ENCODE results near the gene CARF. TPM values are rescaled to one million over a fixed set of nuclear protein-coding genes. Genes with fewer than 3 reads are reported as not detected.
A peak's percentile ranks its signal among the peaks of the same experiment; 100 is the strongest.

CARF gene
- total and polyA plus RNA-seq, 2 of the 13 experiments (the other 11 are each of a cell fraction or from before 2014, with no cell fraction given) = 3.0 to 5.4 TPM

DNA sequence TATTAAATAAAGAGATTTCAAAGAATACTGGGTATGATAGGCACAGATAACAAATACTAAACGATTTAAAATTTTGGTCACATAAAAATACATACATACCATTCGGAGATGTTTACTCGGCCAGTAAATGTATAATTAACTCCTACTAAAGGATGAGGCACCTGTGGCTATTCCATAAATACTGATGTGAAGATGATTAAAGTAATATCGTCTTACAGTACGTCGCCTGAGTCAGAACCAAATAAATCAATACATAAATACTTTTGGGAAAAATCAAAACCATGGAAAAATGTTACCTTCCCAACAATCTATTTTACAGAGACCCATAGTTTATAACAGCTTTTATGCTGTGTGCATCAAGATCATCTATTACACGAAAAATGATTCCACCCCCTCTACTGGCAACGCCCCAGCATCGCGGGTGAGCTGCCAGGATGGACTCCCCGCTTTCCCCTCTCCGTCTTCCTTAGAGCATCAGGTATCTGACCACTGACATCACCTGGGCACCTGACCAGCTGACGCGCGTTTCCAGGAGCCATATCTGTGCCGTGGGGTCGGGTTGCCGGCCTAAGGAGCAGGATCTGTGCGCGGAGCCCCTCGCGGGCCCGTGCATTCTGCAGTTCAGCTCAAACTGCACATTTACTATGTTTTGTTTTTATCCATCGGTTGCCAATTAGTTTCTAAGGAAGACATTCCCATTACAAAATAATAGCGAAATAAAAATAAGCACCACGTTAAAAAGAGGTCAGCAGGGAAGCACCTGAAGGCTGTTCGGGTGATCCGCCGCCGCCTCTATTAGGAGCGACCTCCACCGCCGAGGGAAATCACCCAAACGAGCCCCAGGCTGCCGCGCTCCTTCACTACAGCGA is 41.4 kb upstream of the CARF start (continued):
- TF ChIP-seq, protein P1, sequence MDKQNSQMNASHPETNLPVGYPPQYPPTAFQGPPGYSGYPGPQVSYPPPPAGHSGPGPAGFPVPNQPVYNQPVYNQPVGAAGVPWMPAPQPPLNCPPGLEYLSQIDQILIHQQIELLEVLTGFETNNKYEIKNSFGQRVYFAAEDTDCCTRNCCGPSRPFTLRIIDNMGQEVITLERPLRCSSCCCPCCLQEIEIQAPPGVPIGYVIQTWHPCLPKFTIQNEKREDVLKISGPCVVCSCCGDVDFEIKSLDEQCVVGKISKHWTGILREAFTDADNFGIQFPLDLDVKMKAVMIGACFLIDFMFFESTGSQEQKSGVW (CRISPR knock-in tag; IDR thresholded peaks at IDR 0.05; ENCODE audit: borderline replicate concordance) = no peak
- TF ChIP-seq ZNF362 (CRISPR knock-in tag; IDR thresholded peaks at IDR 0.05; ENCODE audit: borderline replicate concordance) (no peak), TOPORS (CRISPR knock-in tag; IDR thresholded peaks at IDR 0.05) (peak; percentile 61; the same call in 1 of the 2 replicates), ATRX (CRISPR knock-in tag; IDR thresholded peaks at IDR 0.05; ENCODE audit: borderline replicate concordance) (no peak), NRL (CRISPR knock-in tag; IDR thresholded peaks at IDR 0.05; ENCODE audit: borderline replicate concordance) (no peak), ZNF562 (CRISPR knock-in tag; IDR thresholded peaks at IDR 0.05; ENCODE audit: borderline replicate concordance) (no peak), ZNF558 (CRISPR knock-in tag; IDR thresholded peaks at IDR 0.05; ENCODE audit: borderline replicate concordance) (no peak), RCOR2 (CRISPR knock-in tag; IDR thresholded peaks at IDR 0.05) (no peak), GABPA (IDR thresholded peaks at IDR 0.05; ENCODE audit: low read depth, low read length) (no peak), GABPA (CRISPR knock-in tag; IDR thresholded peaks at IDR 0.05; ENCODE audit: low read depth) (no peak), ZNF3 (CRISPR knock-in tag; IDR thresholded peaks at IDR 0.05) (no peak), BCL6 (CRISPR knock-in tag; IDR thresholded peaks at IDR 0.05) (no peak), KLF12 (CRISPR knock-in tag; IDR thresholded peaks at IDR 0.05; ENCODE audit: borderline replicate concordance) (no peak), NAIF1 (CRISPR knock-in tag; IDR thresholded peaks at IDR 0.05; ENCODE audit: borderline replicate concordance) (no peak), SUZ12 (IDR thresholded peaks at IDR 0.05; ENCODE audit: low read depth, low read length) (no peak)
- TF ChIP-seq, protein P2, sequence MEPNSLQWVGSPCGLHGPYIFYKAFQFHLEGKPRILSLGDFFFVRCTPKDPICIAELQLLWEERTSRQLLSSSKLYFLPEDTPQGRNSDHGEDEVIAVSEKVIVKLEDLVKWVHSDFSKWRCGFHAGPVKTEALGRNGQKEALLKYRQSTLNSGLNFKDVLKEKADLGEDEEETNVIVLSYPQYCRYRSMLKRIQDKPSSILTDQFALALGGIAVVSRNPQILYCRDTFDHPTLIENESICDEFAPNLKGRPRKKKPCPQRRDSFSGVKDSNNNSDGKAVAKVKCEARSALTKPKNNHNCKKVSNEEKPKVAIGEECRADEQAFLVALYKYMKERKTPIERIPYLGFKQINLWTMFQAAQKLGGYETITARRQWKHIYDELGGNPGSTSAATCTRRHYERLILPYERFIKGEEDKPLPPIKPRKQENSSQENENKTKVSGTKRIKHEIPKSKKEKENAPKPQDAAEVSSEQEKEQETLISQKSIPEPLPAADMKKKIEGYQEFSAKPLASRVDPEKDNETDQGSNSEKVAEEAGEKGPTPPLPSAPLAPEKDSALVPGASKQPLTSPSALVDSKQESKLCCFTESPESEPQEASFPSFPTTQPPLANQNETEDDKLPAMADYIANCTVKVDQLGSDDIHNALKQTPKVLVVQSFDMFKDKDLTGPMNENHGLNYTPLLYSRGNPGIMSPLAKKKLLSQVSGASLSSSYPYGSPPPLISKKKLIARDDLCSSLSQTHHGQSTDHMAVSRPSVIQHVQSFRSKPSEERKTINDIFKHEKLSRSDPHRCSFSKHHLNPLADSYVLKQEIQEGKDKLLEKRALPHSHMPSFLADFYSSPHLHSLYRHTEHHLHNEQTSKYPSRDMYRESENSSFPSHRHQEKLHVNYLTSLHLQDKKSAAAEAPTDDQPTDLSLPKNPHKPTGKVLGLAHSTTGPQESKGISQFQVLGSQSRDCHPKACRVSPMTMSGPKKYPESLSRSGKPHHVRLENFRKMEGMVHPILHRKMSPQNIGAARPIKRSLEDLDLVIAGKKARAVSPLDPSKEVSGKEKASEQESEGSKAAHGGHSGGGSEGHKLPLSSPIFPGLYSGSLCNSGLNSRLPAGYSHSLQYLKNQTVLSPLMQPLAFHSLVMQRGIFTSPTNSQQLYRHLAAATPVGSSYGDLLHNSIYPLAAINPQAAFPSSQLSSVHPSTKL (CRISPR knock-in tag; IDR thresholded peaks at IDR 0.05) = 0 out of 2 replicates have a peak, but pooled peaks have one; percentile 8
- TF ChIP-seq, protein P3, sequence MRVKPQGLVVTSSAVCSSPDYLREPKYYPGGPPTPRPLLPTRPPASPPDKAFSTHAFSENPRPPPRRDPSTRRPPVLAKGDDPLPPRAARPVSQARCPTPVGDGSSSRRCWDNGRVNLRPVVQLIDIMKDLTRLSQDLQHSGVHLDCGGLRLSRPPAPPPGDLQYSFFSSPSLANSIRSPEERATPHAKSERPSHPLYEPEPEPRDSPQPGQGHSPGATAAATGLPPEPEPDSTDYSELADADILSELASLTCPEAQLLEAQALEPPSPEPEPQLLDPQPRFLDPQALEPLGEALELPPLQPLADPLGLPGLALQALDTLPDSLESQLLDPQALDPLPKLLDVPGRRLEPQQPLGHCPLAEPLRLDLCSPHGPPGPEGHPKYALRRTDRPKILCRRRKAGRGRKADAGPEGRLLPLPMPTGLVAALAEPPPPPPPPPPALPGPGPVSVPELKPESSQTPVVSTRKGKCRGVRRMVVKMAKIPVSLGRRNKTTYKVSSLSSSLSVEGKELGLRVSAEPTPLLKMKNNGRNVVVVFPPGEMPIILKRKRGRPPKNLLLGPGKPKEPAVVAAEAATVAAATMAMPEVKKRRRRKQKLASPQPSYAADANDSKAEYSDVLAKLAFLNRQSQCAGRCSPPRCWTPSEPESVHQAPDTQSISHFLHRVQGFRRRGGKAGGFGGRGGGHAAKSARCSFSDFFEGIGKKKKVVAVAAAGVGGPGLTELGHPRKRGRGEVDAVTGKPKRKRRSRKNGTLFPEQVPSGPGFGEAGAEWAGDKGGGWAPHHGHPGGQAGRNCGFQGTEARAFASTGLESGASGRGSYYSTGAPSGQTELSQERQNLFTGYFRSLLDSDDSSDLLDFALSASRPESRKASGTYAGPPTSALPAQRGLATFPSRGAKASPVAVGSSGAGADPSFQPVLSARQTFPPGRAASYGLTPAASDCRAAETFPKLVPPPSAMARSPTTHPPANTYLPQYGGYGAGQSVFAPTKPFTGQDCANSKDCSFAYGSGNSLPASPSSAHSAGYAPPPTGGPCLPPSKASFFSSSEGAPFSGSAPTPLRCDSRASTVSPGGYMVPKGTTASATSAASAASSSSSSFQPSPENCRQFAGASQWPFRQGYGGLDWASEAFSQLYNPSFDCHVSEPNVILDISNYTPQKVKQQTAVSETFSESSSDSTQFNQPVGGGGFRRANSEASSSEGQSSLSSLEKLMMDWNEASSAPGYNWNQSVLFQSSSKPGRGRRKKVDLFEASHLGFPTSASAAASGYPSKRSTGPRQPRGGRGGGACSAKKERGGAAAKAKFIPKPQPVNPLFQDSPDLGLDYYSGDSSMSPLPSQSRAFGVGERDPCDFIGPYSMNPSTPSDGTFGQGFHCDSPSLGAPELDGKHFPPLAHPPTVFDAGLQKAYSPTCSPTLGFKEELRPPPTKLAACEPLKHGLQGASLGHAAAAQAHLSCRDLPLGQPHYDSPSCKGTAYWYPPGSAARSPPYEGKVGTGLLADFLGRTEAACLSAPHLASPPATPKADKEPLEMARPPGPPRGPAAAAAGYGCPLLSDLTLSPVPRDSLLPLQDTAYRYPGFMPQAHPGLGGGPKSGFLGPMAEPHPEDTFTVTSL (CRISPR knock-in tag; IDR thresholded peaks at IDR 0.05; ENCODE audit: borderline replicate concordance) = no peak

Measured in HepG2 (cell line).